ENCODE data around the gene LSS. TPM values are rescaled to one million over a fixed set of nuclear protein-coding genes. Genes with fewer than 3 reads are reported as not detected.
"Not testable (repeated sequence)": the region's sequence is repeated elsewhere in the genome, so short reads cannot be mapped to it uniquely, and the experiment has no call there.

LSS gene
- total and polyA plus RNA-seq, 8 donors: 16.1 to 34.1 (median 25.2) TPM

- WGBS, 2 donors: 93 to 97% methylated on average over 8 of the region's 8 CpGs
- Histone ChIP-seq H3K27me3 (no peaks in the 10 kb centered on the region), H3K4me1 (no peaks in the 10 kb centered on the region), H3K9me3 (no peaks in the 10 kb centered on the region), H3K27ac (no peak overlapping the region), H3K4me3 (no peak overlapping the region), H3K36me3 (peaks cover 0 to 74% (median 19%) of the 10 kb centered on the region in 3 donors)
- FAIRE-seq: no peak
- no peak for ATAC-seq
- intact Hi-C loops (cut with DNase I): no loop called here
- no peak for DNase-seq
- no peak for TF ChIP-seq CTCF (IDR thresholded peaks at IDR 0.05)
These were observed 14.8 kb upstream of the LSS start for GRCh38 chr21:46243325-46243724.

- H3K27ac ChIP-seq; DNase-seq; H3K4me3 ChIP-seq; H3K27me3 ChIP-seq; FAIRE-seq; ATAC-seq; H3K9me3 ChIP-seq; H3K4me1 ChIP-seq; intact Hi-C loops (cut with DNase I): not testable (repeated sequence)
- peaks cover 0 to 70% (median 19%) of the 10 kb centered on the region in 3 donors for H3K36me3 ChIP-seq
- 85 to 93% methylated on average over 1 of the region's 1 CpG for WGBS, 2 donors
These were observed 13.0 kb upstream of the LSS start for GRCh38 chr21:46241577-46241976.

- Histone ChIP-seq H3K27me3 (no peaks in the 10 kb centered on the region), H3K27ac (no peak overlapping the region), H3K4me3 (no peak overlapping the region), H3K9me3 (no peaks in the 10 kb centered on the region), H3K4me1 (no peaks in the 10 kb centered on the region), H3K36me3 (peaks cover 0 to 59% (median 24%) of the 10 kb centered on the region in 3 donors)
- WGBS, 2 donors: 83 to 85% methylated on average over 7 of the region's 7 CpGs
- intact Hi-C loops (cut with DNase I): no loop called here
- TF ChIP-seq CTCF (IDR thresholded peaks at IDR 0.05): no peak
- no peak for ATAC-seq
- DNase-seq: no peak
- no peak for FAIRE-seq
These were observed 11.3 kb upstream of the LSS start for GRCh38 chr21:46239817-46240325.

- Histone ChIP-seq H3K9me3 (no peaks in the 10 kb centered on the region), H3K4me3 (no peak overlapping the region), H3K4me1 (no peaks in the 10 kb centered on the region), H3K27me3 (no peaks in the 10 kb centered on the region), H3K27ac (no peak overlapping the region), H3K36me3 (peaks cover 0 to 39% (median 12%) of the 10 kb centered on the region in 3 donors)
- FAIRE-seq (no peak), DNase-seq (no peak), ATAC-seq (no peak)
- no peak for TF ChIP-seq CTCF (IDR thresholded peaks at IDR 0.05)
- intact Hi-C loops (cut with DNase I): no loop called here
- WGBS, 2 donors: 87 to 92% methylated on average over 5 of the region's 5 CpGs
These were observed 8.9 kb upstream of the LSS start for GRCh38 chr21:46237474-46237873.

GRCh38 chr21:46234436-46234950 lies 5.9 kb upstream of the LSS start:
- H3K4me1 ChIP-seq: no peaks in the 10 kb centered on the region
- no peak overlapping the region for H3K4me3 ChIP-seq
- no peak for ATAC-seq
- intact Hi-C loops (cut with DNase I): no loop called here
- no peaks in the 10 kb centered on the region for H3K27me3 ChIP-seq
- 54 to 74% methylated on average over 5 of the region's 5 CpGs for WGBS, 2 donors
- no peaks in the 10 kb centered on the region for H3K9me3 ChIP-seq
- no peak for FAIRE-seq
- no peak for DNase-seq
- peaks cover 0 to 20% (median 9%) of the 10 kb centered on the region in 3 donors for H3K36me3 ChIP-seq
- no peak overlapping the region for H3K27ac ChIP-seq
- no peak for TF ChIP-seq CTCF (IDR thresholded peaks at IDR 0.05)

Measured in pancreas (tissue), 10 donors.